ENCODE data around the gene ENG.

GRCh38 chr9:127848756-127849504 lies 5.5 kb downstream of the ENG start:
- TF ChIP-seq CTCF (IDR thresholded peaks at IDR 0.05) = no peak
- TF ChIP-seq TCF7L2 (IDR thresholded peaks at IDR 0.05; ENCODE audit: low read depth, low read length) = no peak
- TF ChIP-seq SIN3A (IDR thresholded peaks at IDR 0.05; ENCODE audit: borderline replicate concordance, insufficient read depth, low read depth, low read length) = no peak
- no peak for TF ChIP-seq POLR2AphosphoS5 (IDR thresholded peaks at IDR 0.05; ENCODE audit: low read depth, low read length)
- TF ChIP-seq, protein P1, sequence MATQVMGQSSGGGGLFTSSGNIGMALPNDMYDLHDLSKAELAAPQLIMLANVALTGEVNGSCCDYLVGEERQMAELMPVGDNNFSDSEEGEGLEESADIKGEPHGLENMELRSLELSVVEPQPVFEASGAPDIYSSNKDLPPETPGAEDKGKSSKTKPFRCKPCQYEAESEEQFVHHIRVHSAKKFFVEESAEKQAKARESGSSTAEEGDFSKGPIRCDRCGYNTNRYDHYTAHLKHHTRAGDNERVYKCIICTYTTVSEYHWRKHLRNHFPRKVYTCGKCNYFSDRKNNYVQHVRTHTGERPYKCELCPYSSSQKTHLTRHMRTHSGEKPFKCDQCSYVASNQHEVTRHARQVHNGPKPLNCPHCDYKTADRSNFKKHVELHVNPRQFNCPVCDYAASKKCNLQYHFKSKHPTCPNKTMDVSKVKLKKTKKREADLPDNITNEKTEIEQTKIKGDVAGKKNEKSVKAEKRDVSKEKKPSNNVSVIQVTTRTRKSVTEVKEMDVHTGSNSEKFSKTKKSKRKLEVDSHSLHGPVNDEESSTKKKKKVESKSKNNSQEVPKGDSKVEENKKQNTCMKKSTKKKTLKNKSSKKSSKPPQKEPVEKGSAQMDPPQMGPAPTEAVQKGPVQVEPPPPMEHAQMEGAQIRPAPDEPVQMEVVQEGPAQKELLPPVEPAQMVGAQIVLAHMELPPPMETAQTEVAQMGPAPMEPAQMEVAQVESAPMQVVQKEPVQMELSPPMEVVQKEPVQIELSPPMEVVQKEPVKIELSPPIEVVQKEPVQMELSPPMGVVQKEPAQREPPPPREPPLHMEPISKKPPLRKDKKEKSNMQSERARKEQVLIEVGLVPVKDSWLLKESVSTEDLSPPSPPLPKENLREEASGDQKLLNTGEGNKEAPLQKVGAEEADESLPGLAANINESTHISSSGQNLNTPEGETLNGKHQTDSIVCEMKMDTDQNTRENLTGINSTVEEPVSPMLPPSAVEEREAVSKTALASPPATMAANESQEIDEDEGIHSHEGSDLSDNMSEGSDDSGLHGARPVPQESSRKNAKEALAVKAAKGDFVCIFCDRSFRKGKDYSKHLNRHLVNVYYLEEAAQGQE (IDR thresholded peaks at IDR 0.05; ENCODE audit: insufficient read depth in 1 of 2, low read depth in 2 of 2, low read length in 1 of 2) = no peak
